ENCODE results near the gene SMYD3. TPM values are rescaled to one million over a fixed set of nuclear protein-coding genes. Genes with fewer than 3 reads are reported as not detected.
A peak's percentile ranks its signal among the peaks of the same experiment; 100 is the strongest.

The SMYD3 gene
- total and polyA plus RNA-seq, 2 of the 13 experiments (the other 11 are each of a cell fraction or from before 2014, with no cell fraction given): 27.7 to 35.8 TPM

DNA sequence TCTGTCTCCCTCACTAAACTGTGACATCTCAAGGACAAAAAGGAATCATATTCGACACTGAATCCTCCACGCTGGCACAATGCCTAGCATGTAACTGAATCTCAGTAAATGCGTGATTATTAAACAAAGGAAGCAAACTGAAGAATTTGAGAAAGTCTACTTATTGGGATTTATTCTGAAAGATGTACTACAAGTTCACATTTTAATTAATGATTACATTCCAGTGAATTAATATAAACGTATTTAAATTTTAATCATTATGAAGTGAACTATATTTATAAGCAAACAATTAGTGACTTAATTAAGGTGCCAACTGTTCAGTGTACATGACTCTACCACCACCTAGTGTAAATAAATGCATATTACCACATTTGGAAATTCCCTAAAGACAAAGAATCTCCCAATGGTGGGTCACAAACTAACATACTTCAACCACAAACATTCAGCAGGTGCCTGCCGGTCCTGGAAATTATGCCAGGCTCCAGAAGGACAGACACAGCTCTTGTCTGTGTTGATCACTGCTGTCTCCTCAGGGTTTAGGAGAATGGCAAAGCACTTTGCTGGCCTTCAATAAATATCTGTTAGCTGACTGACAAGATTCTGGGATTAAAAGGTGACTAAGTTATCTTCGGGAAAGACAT, 56.3 kb downstream of the SMYD3 start (continued):
- TF ChIP-seq, protein P1, sequence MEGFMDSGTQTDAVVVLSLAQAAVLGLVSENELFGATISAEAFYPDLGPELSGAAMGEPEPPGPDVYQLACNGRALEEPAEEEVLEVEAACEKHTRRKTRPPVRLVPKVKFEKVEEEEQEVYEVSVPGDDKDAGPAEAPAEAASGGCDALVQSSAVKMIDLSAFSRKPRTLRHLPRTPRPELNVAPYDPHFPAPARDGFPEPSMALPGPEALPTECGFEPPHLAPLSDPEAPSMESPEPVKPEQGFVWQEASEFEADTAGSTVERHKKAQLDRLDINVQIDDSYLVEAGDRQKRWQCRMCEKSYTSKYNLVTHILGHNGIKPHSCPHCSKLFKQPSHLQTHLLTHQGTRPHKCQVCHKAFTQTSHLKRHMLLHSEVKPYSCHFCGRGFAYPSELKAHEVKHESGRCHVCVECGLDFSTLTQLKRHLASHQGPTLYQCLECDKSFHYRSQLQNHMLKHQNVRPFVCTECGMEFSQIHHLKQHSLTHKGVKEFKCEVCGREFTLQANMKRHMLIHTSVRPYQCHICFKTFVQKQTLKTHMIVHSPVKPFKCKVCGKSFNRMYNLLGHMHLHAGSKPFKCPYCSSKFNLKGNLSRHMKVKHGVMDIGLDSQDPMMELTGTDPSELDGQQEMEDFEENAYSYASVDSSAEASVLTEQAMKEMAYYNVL (CRISPR knock-in tag; IDR thresholded peaks at IDR 0.05; ENCODE audit: borderline replicate concordance): no peak
- TF ChIP-seq RBM39 (IDR thresholded peaks at IDR 0.05; ENCODE audit: low read depth, low read length, poor library complexity, severe bottlenecking) (no peak), MTA1 (CRISPR knock-in tag; IDR thresholded peaks at IDR 0.05; ENCODE audit: borderline replicate concordance) (no peak), JUNB (CRISPR knock-in tag; IDR thresholded peaks at IDR 0.05; ENCODE audit: borderline replicate concordance) (no peak), ZKSCAN8 (CRISPR knock-in tag; IDR thresholded peaks at IDR 0.05; ENCODE audit: borderline replicate concordance) (no peak), ASH2L (IDR thresholded peaks at IDR 0.05; ENCODE audit: insufficient read length, low read depth, low read length) (no peak), SMC3 (IDR thresholded peaks at IDR 0.05; ENCODE audit: low read length) (peak; percentile 60)
- TF ChIP-seq, protein P2, sequence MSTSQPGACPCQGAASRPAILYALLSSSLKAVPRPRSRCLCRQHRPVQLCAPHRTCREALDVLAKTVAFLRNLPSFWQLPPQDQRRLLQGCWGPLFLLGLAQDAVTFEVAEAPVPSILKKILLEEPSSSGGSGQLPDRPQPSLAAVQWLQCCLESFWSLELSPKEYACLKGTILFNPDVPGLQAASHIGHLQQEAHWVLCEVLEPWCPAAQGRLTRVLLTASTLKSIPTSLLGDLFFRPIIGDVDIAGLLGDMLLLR (CRISPR knock-in tag; IDR thresholded peaks at IDR 0.05): no peak

DNA sequence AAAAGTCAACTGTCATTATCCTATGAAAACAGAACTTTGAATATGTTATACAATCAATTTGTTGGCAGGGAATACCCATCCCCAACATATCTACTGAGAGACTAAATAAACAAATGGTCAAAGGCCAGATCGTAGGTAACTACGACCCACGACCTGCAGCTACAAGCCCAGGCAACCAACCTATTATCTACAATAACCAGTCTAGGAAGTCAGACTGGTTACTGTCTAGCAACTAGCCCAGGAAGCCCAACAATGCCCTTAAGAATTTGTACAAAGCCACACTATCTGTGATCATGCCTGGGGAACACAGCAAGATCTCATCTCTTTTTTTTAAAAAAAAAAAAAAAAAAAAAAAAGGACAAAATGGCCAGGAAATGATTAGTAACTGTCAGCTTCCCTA, 58.7 kb downstream of the SMYD3 start:
- WGBS (ENCODE audit: low lambda C conversion rate): 90% methylated on average over 3 of the region's 3 CpGs
- POLR2A ChIA-PET: no interaction called here
- Histone ChIP-seq H3K36me3 (replicated peaks in 1 of 2; ENCODE audit: control insufficient read depth in 1 of 2, insufficient read depth in 2 of 2, low read length in 2 of 2) (no peaks in the 10 kb centered on the region), H3K4me3 (replicated peaks in 1 of 3; ENCODE audit: insufficient read depth in 1 of 3, low read depth in 2 of 3, low read length in 3 of 3) (no peak overlapping the region), H3K9me3 (ENCODE audit: low read length) (peaks cover 11% of the 10 kb centered on the region), H2AFZ (ENCODE audit: low read length) (no peak overlapping the region), H3K9ac (ENCODE audit: insufficient read depth, low read depth, low read length) (no peak overlapping the region), H3K27ac (ENCODE audit: extremely low read length, insufficient read depth, low read length) (no peak overlapping the region), H3K27me3 (ENCODE audit: control insufficient read depth in 1 of 2, insufficient read depth in 2 of 2, low read length in 2 of 2) (no peaks in the 10 kb centered on the region), H3K4me1 (ENCODE audit: insufficient read depth, low read length) (no peaks in the 10 kb centered on the region), H4K20me1 (ENCODE audit: insufficient read depth, low read length) (no peaks in the 10 kb centered on the region), H3K4me2 (ENCODE audit: low read depth, low read length) (no peak overlapping the region), H3K79me2 (ENCODE audit: insufficient read depth, low read length) (no peaks in the 10 kb centered on the region)
- ATAC-seq (no peak), FAIRE-seq (no peak), DNase-seq (ENCODE audit: low spot score) (no peak)
- in situ Hi-C loops (cut with HindIII; ENCODE audit: extremely low pct_ligation_motif_present, low pct_unique_long_range_greater_than_20kb) (no loop called here), intact Hi-C loops (cut with micrococcal nuclease; ENCODE audit: unreplicated experiment) (loop anchor here (5.0 kb wide), 1 partner anchor 561 kb away; no protein-coding TSS in a partner anchor)
- no TSS peak for BruUV-seq (replicated peaks)
- TF ChIP-seq ZNF430 (CRISPR knock-in tag; IDR thresholded peaks at IDR 0.05) (no peak), ZNF792 (CRISPR knock-in tag; IDR thresholded peaks at IDR 0.05) (peak; percentile 99)
- CTCF ChIA-PET (ENCODE audit: low intra/inter-chr PET ratio, low total read pairs): no interaction called here
